SK-N-SH treated with all-trans-retinoic acid at 6 μM for 48 hours (cell line): ENCODE data around the gene TRAF6.
A peak's percentile ranks its signal among the peaks of the same experiment; 100 is the strongest.

Experiments
- ATAC-seq: fragments of 200-7000 bp; cut with Tn5 transposase; 3 replicates; pipeline ENCODE4 v1.9.1; 2020; ENCODE audit warnings: mild to moderate bottlenecking, moderate library complexity
- ARNTL ChIP-seq: fragments of 450-650 bp; formaldehyde crosslinking; IDR thresholded peaks from 2 replicates; pipeline ENCODE4 v1.5.0; 2020; ENCODE audit warnings: low read depth, mild to moderate bottlenecking, moderate library complexity, borderline replicate concordance
- CREB5 ChIP-seq: fragments of 250-450 bp; sonication (Bioruptor Pico); IDR thresholded peaks from 2 replicates; pipeline ENCODE4 v1.5.1; 2020; ENCODE audit warnings: low read depth, mild to moderate bottlenecking, moderate library complexity
- CSDC2 ChIP-seq: fragments of 250-450 bp; sonication (Bioruptor Pico); IDR thresholded peaks from 2 replicates; pipeline ENCODE4 v1.5.0; 2020; ENCODE audit warnings: mild to moderate bottlenecking, moderate library complexity
- CSRNP3 ChIP-seq: fragments of 250-450 bp; sonication (Bioruptor Pico); IDR thresholded peaks from 2 replicates; pipeline ENCODE4 v1.5.1; 2021; ENCODE audit warnings: mild to moderate bottlenecking, moderate library complexity
- ESRRG ChIP-seq: fragments of 250-450 bp; sonication (Bioruptor Pico); IDR thresholded peaks from 2 replicates; pipeline ENCODE4 v1.6.1; 2021; ENCODE audit warnings: mild to moderate bottlenecking
- GLIS3 ChIP-seq: fragments of 250-450 bp; sonication (Bioruptor Pico); IDR thresholded peaks from 2 replicates; pipeline ENCODE4 v1.5.0; 2020; ENCODE audit warnings: mild to moderate bottlenecking, moderate library complexity
- ISL1 ChIP-seq: fragments of 250-450 bp; sonication (Bioruptor Pico); IDR thresholded peaks from 2 replicates; pipeline ENCODE4 v2.1.2; 2022; ENCODE audit warnings: mild to moderate bottlenecking, moderate library complexity
- OSR1 ChIP-seq: fragments of 250-450 bp; sonication (Bioruptor Pico); IDR thresholded peaks from 2 replicates; pipeline ENCODE4 v1.8.0; 2022; ENCODE audit warnings: moderate library complexity, mild to moderate bottlenecking, inconsistent platforms
- PPARA ChIP-seq: fragments of 250-450 bp; sonication (Bioruptor Pico); IDR thresholded peaks from 2 replicates; pipeline ENCODE4 v1.5.0; 2020; ENCODE audit warnings: mild to moderate bottlenecking, borderline replicate concordance
- SNAI2 ChIP-seq: fragments of 250-450 bp; sonication (Bioruptor Pico); IDR thresholded peaks from 2 replicates; pipeline ENCODE4 v1.5.0; 2020; ENCODE audit warnings: mild to moderate bottlenecking, moderate library complexity
- TCF4 ChIP-seq: fragments of 250-450 bp; sonication (Bioruptor Pico); IDR thresholded peaks from 2 replicates; pipeline ENCODE4 v1.8.0; 2021; ENCODE audit warnings: mild to moderate bottlenecking, moderate library complexity, borderline replicate concordance
- TOX ChIP-seq: fragments of 250-450 bp; sonication (Bioruptor Pico); IDR thresholded peaks from 2 replicates; pipeline ENCODE4 v1.8.0; 2021; ENCODE audit warnings: mild to moderate bottlenecking, moderate library complexity, borderline replicate concordance
- ZC3H10 ChIP-seq: fragments of 250-450 bp; sonication (Bioruptor Pico); IDR thresholded peaks from 2 replicates; pipeline ENCODE4 v1.5.1; 2021; ENCODE audit warnings: mild to moderate bottlenecking, moderate library complexity
- ZFP3 ChIP-seq: fragments of 250-450 bp; sonication (Bioruptor Pico); IDR thresholded peaks from 2 replicates; pipeline ENCODE4 v1.5.0; 2020; ENCODE audit warnings: mild to moderate bottlenecking, moderate library complexity
- ZNF565 ChIP-seq: fragments of 450-650 bp; formaldehyde crosslinking; conservative IDR thresholded peaks from 2 replicates; pipeline ENCODE4 v1.5.0; 2020; ENCODE audit warnings: low read depth, mild to moderate bottlenecking, moderate library complexity
- ZNF70 ChIP-seq: fragments of 450-650 bp; formaldehyde crosslinking; IDR thresholded peaks from 2 replicates; pipeline ENCODE4 v1.5.0; 2020; ENCODE audit warnings: mild to moderate bottlenecking, moderate library complexity
- ZNF8 ChIP-seq: fragments of 450-650 bp; formaldehyde crosslinking; IDR thresholded peaks from 2 replicates; pipeline ENCODE4 v1.5.0; 2020; ENCODE audit warnings: mild to moderate bottlenecking, moderate library complexity
- TF ChIP-seq, protein P1 (sequence below): fragments of 250-450 bp; sonication (Bioruptor Pico); IDR thresholded peaks from 2 replicates; pipeline ENCODE4 v1.5.0; 2020; ENCODE audit warnings: mild to moderate bottlenecking, moderate library complexity
- TF ChIP-seq, protein P2 (sequence below): fragments of 250-450 bp; sonication (Bioruptor Pico); IDR thresholded peaks from 2 replicates; pipeline ENCODE4 v1.8.0; 2020; ENCODE audit warnings: mild to moderate bottlenecking, moderate library complexity, borderline replicate concordance

The TRAF6 gene

DNA sequence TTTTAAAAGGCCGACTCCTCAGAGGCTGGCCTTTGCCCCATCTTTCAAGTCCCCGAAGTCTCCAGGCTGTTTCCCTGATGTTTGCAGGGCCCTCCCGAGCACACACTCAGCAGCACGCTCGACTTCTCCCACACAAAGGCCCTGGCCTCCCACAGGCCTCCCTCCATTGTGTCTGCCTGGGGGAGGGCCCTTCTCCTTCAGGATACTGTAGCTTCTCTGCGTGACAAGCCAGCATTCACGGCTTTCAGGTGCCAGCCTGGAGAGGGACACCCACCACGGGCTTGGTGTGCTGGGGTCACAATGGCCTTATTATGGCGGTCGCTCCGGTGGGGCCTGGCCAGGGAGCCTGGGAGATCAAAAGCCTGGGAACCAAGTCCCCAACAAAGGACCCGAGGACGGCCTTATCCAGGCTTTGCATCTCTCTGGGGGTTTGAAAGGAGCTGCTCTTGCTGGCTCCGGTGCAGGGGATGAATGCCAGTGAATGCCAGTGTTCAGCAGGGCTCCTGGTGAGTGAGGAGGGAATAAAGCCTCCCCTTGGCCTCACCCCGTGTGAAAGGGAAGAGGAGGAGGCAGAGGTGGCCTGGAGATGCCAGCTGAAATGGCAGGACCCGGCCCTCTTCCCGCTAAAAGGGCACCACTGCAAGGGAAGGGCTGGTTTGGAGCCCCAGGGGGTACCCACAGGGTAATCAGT lies 55.0 kb downstream of the TRAF6 start:
- TF ChIP-seq ESRRG (CRISPR knock-in tag) (no peak), ARNTL (CRISPR knock-in tag) (no peak), GLIS3 (CRISPR knock-in tag) (no peak), CSDC2 (CRISPR knock-in tag) (no peak), ISL1 (no peak), PPARA (CRISPR knock-in tag) (no peak), OSR1 (CRISPR knock-in tag) (no peak), ZNF565 (no peak), CSRNP3 (CRISPR knock-in tag) (no peak), ZNF8 (no peak), SNAI2 (CRISPR knock-in tag) (no peak), ZNF70 (CRISPR knock-in tag) (no peak), CREB5 (CRISPR knock-in tag) (no peak), ZFP3 (no peak), TCF4 (no peak), TOX (CRISPR knock-in tag) (no peak)
- TF ChIP-seq, protein P1, sequence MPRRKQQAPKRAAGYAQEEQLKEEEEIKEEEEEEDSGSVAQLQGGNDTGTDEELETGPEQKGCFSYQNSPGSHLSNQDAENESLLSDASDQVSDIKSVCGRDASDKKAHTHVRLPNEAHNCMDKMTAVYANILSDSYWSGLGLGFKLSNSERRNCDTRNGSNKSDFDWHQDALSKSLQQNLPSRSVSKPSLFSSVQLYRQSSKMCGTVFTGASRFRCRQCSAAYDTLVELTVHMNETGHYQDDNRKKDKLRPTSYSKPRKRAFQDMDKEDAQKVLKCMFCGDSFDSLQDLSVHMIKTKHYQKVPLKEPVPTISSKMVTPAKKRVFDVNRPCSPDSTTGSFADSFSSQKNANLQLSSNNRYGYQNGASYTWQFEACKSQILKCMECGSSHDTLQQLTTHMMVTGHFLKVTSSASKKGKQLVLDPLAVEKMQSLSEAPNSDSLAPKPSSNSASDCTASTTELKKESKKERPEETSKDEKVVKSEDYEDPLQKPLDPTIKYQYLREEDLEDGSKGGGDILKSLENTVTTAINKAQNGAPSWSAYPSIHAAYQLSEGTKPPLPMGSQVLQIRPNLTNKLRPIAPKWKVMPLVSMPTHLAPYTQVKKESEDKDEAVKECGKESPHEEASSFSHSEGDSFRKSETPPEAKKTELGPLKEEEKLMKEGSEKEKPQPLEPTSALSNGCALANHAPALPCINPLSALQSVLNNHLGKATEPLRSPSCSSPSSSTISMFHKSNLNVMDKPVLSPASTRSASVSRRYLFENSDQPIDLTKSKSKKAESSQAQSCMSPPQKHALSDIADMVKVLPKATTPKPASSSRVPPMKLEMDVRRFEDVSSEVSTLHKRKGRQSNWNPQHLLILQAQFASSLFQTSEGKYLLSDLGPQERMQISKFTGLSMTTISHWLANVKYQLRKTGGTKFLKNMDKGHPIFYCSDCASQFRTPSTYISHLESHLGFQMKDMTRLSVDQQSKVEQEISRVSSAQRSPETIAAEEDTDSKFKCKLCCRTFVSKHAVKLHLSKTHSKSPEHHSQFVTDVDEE (CRISPR knock-in tag) = no peak
- TF ChIP-seq, protein P2, sequence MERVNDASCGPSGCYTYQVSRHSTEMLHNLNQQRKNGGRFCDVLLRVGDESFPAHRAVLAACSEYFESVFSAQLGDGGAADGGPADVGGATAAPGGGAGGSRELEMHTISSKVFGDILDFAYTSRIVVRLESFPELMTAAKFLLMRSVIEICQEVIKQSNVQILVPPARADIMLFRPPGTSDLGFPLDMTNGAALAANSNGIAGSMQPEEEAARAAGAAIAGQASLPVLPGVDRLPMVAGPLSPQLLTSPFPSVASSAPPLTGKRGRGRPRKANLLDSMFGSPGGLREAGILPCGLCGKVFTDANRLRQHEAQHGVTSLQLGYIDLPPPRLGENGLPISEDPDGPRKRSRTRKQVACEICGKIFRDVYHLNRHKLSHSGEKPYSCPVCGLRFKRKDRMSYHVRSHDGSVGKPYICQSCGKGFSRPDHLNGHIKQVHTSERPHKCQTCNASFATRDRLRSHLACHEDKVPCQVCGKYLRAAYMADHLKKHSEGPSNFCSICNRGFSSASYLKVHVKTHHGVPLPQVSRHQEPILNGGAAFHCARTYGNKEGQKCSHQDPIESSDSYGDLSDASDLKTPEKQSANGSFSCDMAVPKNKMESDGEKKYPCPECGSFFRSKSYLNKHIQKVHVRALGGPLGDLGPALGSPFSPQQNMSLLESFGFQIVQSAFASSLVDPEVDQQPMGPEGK (CRISPR knock-in tag) = no peak
- peak; percentile 11 for ATAC-seq

DNA sequence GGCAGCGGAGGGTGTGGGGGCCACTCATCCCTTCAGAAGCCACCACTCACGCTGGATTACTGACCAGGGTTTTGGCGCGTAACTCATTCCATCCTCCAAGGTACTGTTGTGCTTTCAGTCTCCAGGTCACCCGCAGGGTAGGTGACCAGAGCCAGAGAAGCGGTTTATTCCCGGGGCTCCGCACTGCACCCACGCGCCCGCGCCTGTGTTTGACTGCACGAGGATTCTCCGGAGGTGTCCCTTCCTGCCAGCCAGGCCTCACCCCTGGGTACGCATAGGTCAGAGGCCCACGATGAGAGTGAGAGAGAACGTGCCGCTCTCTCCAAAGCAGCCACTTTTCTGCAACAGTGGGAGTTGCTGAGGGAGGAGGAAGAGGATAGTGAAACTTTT lies 55.5 kb downstream of the TRAF6 start:
- ATAC-seq = no peak

More for the DNA sequence above, 55.5 kb downstream of the TRAF6 start:
- TF ChIP-seq CSRNP3 (CRISPR knock-in tag) (no peak), PPARA (CRISPR knock-in tag) (no peak), ZC3H10 (CRISPR knock-in tag) (no peak), SNAI2 (CRISPR knock-in tag) (no peak), OSR1 (CRISPR knock-in tag) (no peak), GLIS3 (CRISPR knock-in tag) (no peak), TOX (CRISPR knock-in tag) (no peak)
- TF ChIP-seq, protein P1 (CRISPR knock-in tag) = no peak
- TF ChIP-seq, all 23 proteins: peak for 0
